H9 (cell line): ENCODE results near the gene NOP56. TPM values are rescaled to one million over a fixed set of nuclear protein-coding genes. Genes with fewer than 3 reads are reported as not detected.

Experiments
- DNase-seq: peaks from one replicate; pipeline ENCODE4 v3.0.0-alpha.2; 2017
- H2AFZ ChIP-seq: one replicate; pipeline ENCODE4 v1.6.1; 2013; ENCODE audit warnings: mild to moderate bottlenecking, low read length, control low read depth, moderate library complexity
- H2AK5ac ChIP-seq: 2 replicates; pipeline ENCODE4 v1.6.1; 2013; ENCODE audit warnings: low read length, control low read depth, mixed read lengths; ENCODE audit not compliant: insufficient read length
- H2BK120ac ChIP-seq: one replicate; pipeline ENCODE4 v1.6.1; 2013; ENCODE audit warnings: low read depth, mild to moderate bottlenecking, low read length, control low read depth, inconsistent platforms; ENCODE audit not compliant: poor library complexity, severe bottlenecking
- H2BK12ac ChIP-seq: 2 replicates; pipeline ENCODE4 v1.6.1; 2013; ENCODE audit warnings: low read length, control low read depth, mixed read lengths, low read depth; ENCODE audit not compliant: insufficient read length
- H2BK15ac ChIP-seq: 2 replicates; pipeline ENCODE4 v1.6.1; 2013; ENCODE audit warnings: low read depth, low read length, control low read depth
- H2BK20ac ChIP-seq: one replicate; pipeline ENCODE4 v1.6.1; 2013; ENCODE audit warnings: low read depth, mild to moderate bottlenecking, low read length, control low read depth, inconsistent platforms; ENCODE audit not compliant: poor library complexity, severe bottlenecking
- H2BK5ac ChIP-seq: 2 replicates; pipeline ENCODE4 v1.6.1; 2013; ENCODE audit warnings: low read length, control low read depth, mixed read lengths; ENCODE audit not compliant: insufficient read length
- H3K14ac ChIP-seq: 2 replicates; pipeline ENCODE4 v1.6.1; 2013; ENCODE audit warnings: low read length, control low read depth; ENCODE audit not compliant: insufficient read depth
- H3K18ac ChIP-seq: 2 replicates; pipeline ENCODE4 v1.6.1; 2013; ENCODE audit warnings: low read depth, mild to moderate bottlenecking, mixed read lengths, low read length, control low read depth; ENCODE audit not compliant: insufficient read length
- H3K23ac ChIP-seq: 2 replicates; pipeline ENCODE4 v1.6.1; 2013; ENCODE audit warnings: low read length, control low read depth, mixed read lengths, low read depth; ENCODE audit not compliant: insufficient read length
- H3K23me2 ChIP-seq: 2 replicates; pipeline ENCODE4 v1.6.1; 2013; ENCODE audit warnings: low read depth, mild to moderate bottlenecking, mixed read lengths, low read length, control low read depth; ENCODE audit not compliant: insufficient read length, poor library complexity, severe bottlenecking
- H3K27ac ChIP-seq: 2 replicates; pipeline ENCODE4 v1.5.1; 2013; ENCODE audit warnings: low read length, control low read depth, mixed read lengths, low read depth; ENCODE audit not compliant: insufficient read length
- H3K27me3 ChIP-seq: 2 replicates; pipeline ENCODE4 v1.6.1; 2013; ENCODE audit warnings: low read length, control low read depth, inconsistent platforms; ENCODE audit not compliant: insufficient read depth
- H3K4ac ChIP-seq: 2 replicates; pipeline ENCODE4 v1.6.1; 2013; ENCODE audit warnings: low read depth, mild to moderate bottlenecking, control low read depth, inconsistent platforms, low read length, moderate library complexity
- H3K4me1 ChIP-seq: 2 replicates; pipeline ENCODE4 v1.6.1; 2013; ENCODE audit warnings: low read length, control low read depth, inconsistent platforms; ENCODE audit not compliant: insufficient read depth
- H3K4me2 ChIP-seq: 2 replicates; pipeline ENCODE4 v1.6.1; 2013; ENCODE audit warnings: low read length, control low read depth, mixed read lengths; ENCODE audit not compliant: insufficient read length, insufficient read depth
- H3K56ac ChIP-seq: 2 replicates; pipeline ENCODE4 v1.6.1; 2013; ENCODE audit warnings: low read depth, mild to moderate bottlenecking, mixed read lengths, low read length, control low read depth; ENCODE audit not compliant: insufficient read length
- H3K79me1 ChIP-seq: 2 replicates; pipeline ENCODE4 v1.6.1; 2013; ENCODE audit warnings: low read depth, mild to moderate bottlenecking, moderate library complexity, low read length, control low read depth, inconsistent platforms; ENCODE audit not compliant: insufficient read depth, poor library complexity, severe bottlenecking
- H3K79me2 ChIP-seq: 2 replicates; pipeline ENCODE4 v1.6.1; 2013; ENCODE audit warnings: low read length, control low read depth, inconsistent platforms; ENCODE audit not compliant: insufficient read depth
- H3K9ac ChIP-seq: 2 replicates; pipeline ENCODE4 v1.6.1; 2013; ENCODE audit warnings: low read length, control low read depth, mixed read lengths; ENCODE audit not compliant: insufficient read length; ENCODE audit errors: extremely low read depth
- H3K9me3 ChIP-seq: one replicate; pipeline ENCODE4 v1.6.1; 2013; ENCODE audit warnings: low read depth, low read length, inconsistent platforms; ENCODE audit not compliant: control insufficient read depth
- H3T11ph ChIP-seq: one replicate; pipeline ENCODE4 v1.6.1; 2013; ENCODE audit warnings: mild to moderate bottlenecking, low read length, control low read depth, inconsistent platforms
- H4K20me1 ChIP-seq: one replicate; pipeline ENCODE4 v1.6.1; 2013; ENCODE audit not compliant: control insufficient read depth, insufficient read length, insufficient read depth
- H4K5ac ChIP-seq: 2 replicates; pipeline ENCODE4 v1.6.1; 2013; ENCODE audit warnings: low read depth, mild to moderate bottlenecking, mixed read lengths, low read length, control low read depth; ENCODE audit not compliant: insufficient read length
- H4K8ac ChIP-seq: replicated peaks from 2 replicates; pipeline ENCODE4 v1.6.1; 2013; ENCODE audit warnings: low read length, control low read depth, mixed read lengths, low read depth; ENCODE audit not compliant: insufficient read length
- H4K91ac ChIP-seq: 2 replicates; pipeline ENCODE4 v1.6.1; 2013; ENCODE audit warnings: low read depth, mild to moderate bottlenecking, moderate library complexity, mixed read lengths, low read length, control low read depth; ENCODE audit not compliant: insufficient read length
- H3K27ac Mint-ChIP-seq, 3 experiments: 2 replicates in 2 of 3; 3 replicates in 1 of 3; pipeline ENCODE4 v1.8.0; 2020 to 2021; ENCODE audit warnings: mixed read lengths in 3 of 3, mild to moderate bottlenecking in 1 of 3, moderate library complexity in 1 of 3
- H3K27me3 Mint-ChIP-seq: 2 replicates; pipeline ENCODE4 v1.8.0; 2021; ENCODE audit warnings: low read depth, mild to moderate bottlenecking, moderate library complexity, mixed read lengths
- H3K36me3 Mint-ChIP-seq, 3 experiments: 2 replicates in 2 of 3; 3 replicates in 1 of 3; pipeline ENCODE4 v1.8.0; 2020 to 2021; ENCODE audit warnings: low read depth in 3 of 3, mixed read lengths in 3 of 3; ENCODE audit not compliant: insufficient read depth in 1 of 3
- H3K4me1 Mint-ChIP-seq, 2 experiments: 2 replicates each; pipeline ENCODE4 v1.8.0; 2020; ENCODE audit warnings: mixed read lengths in 2 of 2
- H3K4me3 Mint-ChIP-seq, 2 experiments: 2 replicates in 1 of 2; 3 replicates in 1 of 2; pipeline ENCODE4 v1.8.0; 2020 to 2021; ENCODE audit warnings: mild to moderate bottlenecking in 2 of 2, mixed read lengths in 2 of 2, moderate library complexity in 1 of 2
- H3K9me3 Mint-ChIP-seq, 2 experiments: 2 replicates in 1 of 2; 3 replicates in 1 of 2; pipeline ENCODE4 v1.8.0; 2020; ENCODE audit warnings: mild to moderate bottlenecking in 2 of 2, mixed read lengths in 2 of 2, moderate library complexity in 1 of 2
- WGBS: extraction: QIAGEN DNeasy Blood & Tissue Kit; methylation state at CpG from one replicate; pipeline ENCODE4 v1.1.7; 2013; ENCODE audit warnings: missing lambda C conversion rate, low lambda C conversion rate, mixed read lengths; ENCODE audit not compliant: insufficient read length; ENCODE audit errors: extremely low coverage; 5-methylcytosine and 5-hydroxymethylcytosine counted together
- total RNA-seq: library from RNA; stranded (reverse); gene quantifications from 2 replicates; pipeline ENCODE4 v1.2.1, GENCODE V29; 2021
- TF ChIP-seq, protein P1 (sequence below): fragments of 200-600 bp; sonication (generic); conservative IDR thresholded peaks from 3 replicates; pipeline ENCODE4 v1.8.0; 2021; ENCODE audit warnings: antibody characterized with exemption, mild to moderate bottlenecking

Gene NOP56
- total RNA-seq, 1 experiment from 2014 or later, result 774 TPM

DNA sequence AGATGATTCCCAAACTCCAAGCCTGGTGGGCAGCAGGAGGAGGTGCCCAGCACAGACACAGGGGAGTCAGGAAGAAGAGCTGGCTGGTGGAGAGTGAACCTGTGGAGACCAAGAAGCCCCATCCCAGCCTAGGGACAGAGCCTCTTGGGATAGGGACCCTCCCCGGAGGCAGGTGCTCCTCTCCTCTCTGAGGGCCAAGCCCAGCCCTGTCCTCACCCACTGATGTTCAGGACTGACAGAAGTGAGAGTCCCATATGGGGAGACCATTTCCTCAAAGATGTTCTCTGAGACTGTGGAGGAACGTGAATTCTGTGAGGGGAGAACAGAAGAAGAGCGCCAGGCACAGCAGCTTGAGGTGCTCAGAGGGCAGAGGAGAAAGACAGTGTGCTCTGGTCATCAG lies 37.8 kb downstream of the NOP56 start:
- H3K23me2 ChIP-seq, result peaks cover 4% of the 10 kb centered on the region
- no peak overlapping the region for H2BK5ac ChIP-seq
- H3K79me1 ChIP-seq, result no peaks in the 10 kb centered on the region
- peaks cover 2 to 3% of the 10 kb centered on the region in 2 experiments; a peak in 4 of 5 replicates for H3K9me3 Mint-ChIP-seq
- H4K20me1 ChIP-seq, result peaks cover 4% of the 10 kb centered on the region
- no peak overlapping the region for H3K56ac ChIP-seq
- H3K36me3 Mint-ChIP-seq, result peaks cover 0 to 5% (median 0%) of the 10 kb centered on the region in 3 experiments; a peak in 2 of 7 replicates
- no peak overlapping the region for H3K27ac Mint-ChIP-seq
- H2BK12ac ChIP-seq, result no peak overlapping the region
- no peak overlapping the region for H4K91ac ChIP-seq
- peaks cover 86% of the 10 kb centered on the region for H3K27me3 Mint-ChIP-seq
- no peak overlapping the region for H3K4me3 Mint-ChIP-seq
- H3K4me1 ChIP-seq, result no peaks in the 10 kb centered on the region
- H3K27ac ChIP-seq, result no peak overlapping the region
- H4K5ac ChIP-seq, result no peak overlapping the region
- H3K14ac ChIP-seq, result no peak overlapping the region; the same call in 1 of the 2 replicates
- H2AK5ac ChIP-seq, result no peak overlapping the region
- WGBS, result no CpG with 5 or more reads among the region's 3 CpGs
- TF ChIP-seq, protein P1, sequence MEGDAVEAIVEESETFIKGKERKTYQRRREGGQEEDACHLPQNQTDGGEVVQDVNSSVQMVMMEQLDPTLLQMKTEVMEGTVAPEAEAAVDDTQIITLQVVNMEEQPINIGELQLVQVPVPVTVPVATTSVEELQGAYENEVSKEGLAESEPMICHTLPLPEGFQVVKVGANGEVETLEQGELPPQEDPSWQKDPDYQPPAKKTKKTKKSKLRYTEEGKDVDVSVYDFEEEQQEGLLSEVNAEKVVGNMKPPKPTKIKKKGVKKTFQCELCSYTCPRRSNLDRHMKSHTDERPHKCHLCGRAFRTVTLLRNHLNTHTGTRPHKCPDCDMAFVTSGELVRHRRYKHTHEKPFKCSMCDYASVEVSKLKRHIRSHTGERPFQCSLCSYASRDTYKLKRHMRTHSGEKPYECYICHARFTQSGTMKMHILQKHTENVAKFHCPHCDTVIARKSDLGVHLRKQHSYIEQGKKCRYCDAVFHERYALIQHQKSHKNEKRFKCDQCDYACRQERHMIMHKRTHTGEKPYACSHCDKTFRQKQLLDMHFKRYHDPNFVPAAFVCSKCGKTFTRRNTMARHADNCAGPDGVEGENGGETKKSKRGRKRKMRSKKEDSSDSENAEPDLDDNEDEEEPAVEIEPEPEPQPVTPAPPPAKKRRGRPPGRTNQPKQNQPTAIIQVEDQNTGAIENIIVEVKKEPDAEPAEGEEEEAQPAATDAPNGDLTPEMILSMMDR, result no peak
- no peak overlapping the region for H3K23ac ChIP-seq
- no peak overlapping the region for H2BK15ac ChIP-seq
- no peak overlapping the region for H2AFZ ChIP-seq
- no peak overlapping the region for H3K9ac ChIP-seq
- H3K27me3 ChIP-seq, result peaks cover 47% of the 10 kb centered on the region
- H2BK120ac ChIP-seq, result no peak overlapping the region
- H3T11ph ChIP-seq, result no peak overlapping the region
- H3K4me2 ChIP-seq, result no peak overlapping the region
- H2BK20ac ChIP-seq, result no peak overlapping the region
- no peak overlapping the region for H3K4ac ChIP-seq
- no peak overlapping the region for H3K18ac ChIP-seq
- H3K9me3 ChIP-seq, result no peaks in the 10 kb centered on the region
- no peaks in the 10 kb centered on the region for H3K79me2 ChIP-seq
- no peak for DNase-seq
- H3K4me1 Mint-ChIP-seq, result peaks cover 16 to 32% of the 10 kb centered on the region in 2 experiments
- H4K8ac ChIP-seq, result no peak overlapping the region
